HepG2 (cell line): ENCODE measurements around the gene ATP9A. TPM values are rescaled to one million over a fixed set of nuclear protein-coding genes. Genes with fewer than 3 reads are reported as not detected.

Experiments
- ATAC-seq: fragments of 200-7000 bp; cut with Tn5 transposase; 3 replicates; pipeline ENCODE4 v1.9.1; 2020; ENCODE audit warnings: mild to moderate bottlenecking, moderate library complexity
- BruUV-seq: library from RNA; stranded (reverse); fragments of 400-500 nt; replicated peaks from 2 replicates; lab custom pipeline; 2021; lab: Mats Ljungman, UMichigan
- CTCF ChIA-PET: fragments of 300-600 bp; formaldehyde crosslinking; extraction: SDS; loops from one replicate; lab custom pipeline; 2021; ENCODE audit warnings: low total read pairs, inconsistent platforms, low intra/inter-chr PET ratio; lab: Yijun Ruan, JAX
- POLR2A ChIA-PET: fragments of 350-600 bp; sonication (Branson Sonifier 250); formaldehyde crosslinking; loops from one replicate; lab custom pipeline; 2020; ENCODE audit warnings: antibody characterized with exemption, inconsistent platforms; lab: Yijun Ruan, JAX
- DNase-seq: peaks from one replicate; pipeline ENCODE4 v3.0.0-alpha.2; 2015; ENCODE audit warnings: low spot score
- FAIRE-seq: peaks from 3 replicates; lab custom pipeline; 2011; peaks lifted over from hg19 to GRCh38; lab: Jason Lieb, UNC
- H2AFZ ChIP-seq: one replicate; pipeline ENCODE4 v1.6.1; 2011; ENCODE audit warnings: low read length, inconsistent platforms
- H3K27ac ChIP-seq: fragments of 300-600 bp; 3 replicates; pipeline ENCODE4 v1.8.0; 2011; ENCODE audit warnings: mixed run types, mild to moderate bottlenecking, mixed read lengths, low read length, inconsistent platforms; ENCODE audit not compliant: insufficient read depth; ENCODE audit errors: extremely low read length
- H3K27me3 ChIP-seq, 2 experiments: fragments of 200-600 bp in 1 of 2; 2 replicates in 1 of 2; 3 replicates in 1 of 2; pipeline versions ENCODE4 v1.6.0 to v1.8.0; 2011; ENCODE audit warnings: low read length in 2 of 2, mild to moderate bottlenecking in 2 of 2, moderate library complexity in 2 of 2, inconsistent platforms in 1 of 2; ENCODE audit not compliant: insufficient read depth in 2 of 2, control insufficient read depth in 1 of 2
- H3K36me3 ChIP-seq, 2 experiments: fragments of 200-600 bp in 1 of 2; replicated peaks in 1 of 2; 2 replicates in 1 of 2; 3 replicates in 1 of 2; pipeline versions ENCODE4 v1.5.1 to v1.8.0; 2011; ENCODE audit warnings: low read length in 2 of 2, inconsistent platforms in 1 of 2; ENCODE audit not compliant: insufficient read depth in 2 of 2, control insufficient read depth in 1 of 2
- H3K4me1 ChIP-seq: 2 replicates; pipeline ENCODE4 v1.5.1; 2012; ENCODE audit warnings: low read length, inconsistent platforms; ENCODE audit not compliant: insufficient read depth
- H3K4me2 ChIP-seq: 2 replicates; pipeline ENCODE4 v1.6.0; 2011; ENCODE audit warnings: low read depth, low read length, inconsistent platforms
- H3K4me3 ChIP-seq, 3 experiments: fragments of 200-600 bp in 1 of 3; sonication (generic), shearing (Covaris generic) in 1 of 3; replicated peaks in 1 of 3; 2 replicates each; pipeline ENCODE4 v1.5.1; 2011 to 2016; ENCODE audit warnings: low read length in 3 of 3, inconsistent platforms in 2 of 3, low read depth in 2 of 3, mild to moderate bottlenecking in 2 of 3, control low read depth in 1 of 3, mixed read lengths in 1 of 3; ENCODE audit not compliant: insufficient read depth in 1 of 3
- H3K79me2 ChIP-seq: one replicate; pipeline ENCODE4 v1.6.1; 2011; ENCODE audit warnings: low read length, inconsistent platforms; ENCODE audit not compliant: insufficient read depth
- H3K9ac ChIP-seq: 2 replicates; pipeline ENCODE4 v1.6.0; 2011; ENCODE audit warnings: mild to moderate bottlenecking, low read depth, low read length, inconsistent platforms; ENCODE audit not compliant: insufficient read depth
- H3K9me3 ChIP-seq: 2 replicates; pipeline ENCODE4 v1.5.1; 2012; ENCODE audit warnings: mild to moderate bottlenecking, low read length
- H4K20me1 ChIP-seq: 2 replicates; pipeline ENCODE4 v1.6.0; 2011; ENCODE audit warnings: inconsistent platforms, mild to moderate bottlenecking, low read length, moderate library complexity; ENCODE audit not compliant: insufficient read depth
- AKAP8 ChIP-seq: sonication (generic); formaldehyde crosslinking; IDR thresholded peaks from 2 replicates; pipeline ENCODE4 v1.5.1; 2020; ENCODE audit warnings: mild to moderate bottlenecking, missing genetic modification reagents
- GATAD1 ChIP-seq: IDR thresholded peaks from 2 replicates; pipeline ENCODE4 v1.6.1; 2016; ENCODE audit warnings: missing genetic modification reagents, missing compliant biosample characterization
- GLI4 ChIP-seq: sonication (generic); formaldehyde crosslinking; IDR thresholded peaks from 2 replicates; pipeline ENCODE4 v1.5.1; 2020; ENCODE audit warnings: missing genetic modification reagents, mild to moderate bottlenecking, moderate library complexity, borderline replicate concordance
- HMG20B ChIP-seq: conservative IDR thresholded peaks from 2 replicates; pipeline ENCODE4 v1.6.1; 2016; ENCODE audit warnings: missing genetic modification reagents, missing compliant biosample characterization
- HMGA1 ChIP-seq: sonication (generic); formaldehyde crosslinking; conservative IDR thresholded peaks from 2 replicates; pipeline ENCODE4 v1.4.0; 2020; ENCODE audit warnings: missing genetic modification reagents
- HOXA9 ChIP-seq: sonication (generic); formaldehyde crosslinking; IDR thresholded peaks from 2 replicates; pipeline ENCODE4 v1.8.1; 2022; ENCODE audit warnings: missing genetic modification reagents, mild to moderate bottlenecking, moderate library complexity, borderline replicate concordance
- KAT8 ChIP-seq: IDR thresholded peaks from 2 replicates; pipeline ENCODE4 v1.6.1; 2016; ENCODE audit warnings: missing genetic modification reagents, missing compliant biosample characterization
- KDM1A ChIP-seq: IDR thresholded peaks from 2 replicates; pipeline ENCODE4 v1.6.1; 2016; ENCODE audit warnings: missing compliant biosample characterization
- NR2F6 ChIP-seq, 2 experiments: IDR thresholded peaks; 2 replicates each; pipeline ENCODE4 v1.6.1; 2016; ENCODE audit warnings: antibody characterized with exemption in 1 of 2, mild to moderate bottlenecking in 1 of 2
- PHF8 ChIP-seq: sonication (generic); formaldehyde crosslinking; IDR thresholded peaks from 2 replicates; pipeline ENCODE4 v1.5.0; 2020; ENCODE audit warnings: missing genetic modification reagents
- SMYD3 ChIP-seq: sonication (generic); formaldehyde crosslinking; IDR thresholded peaks from 2 replicates; pipeline ENCODE4 v1.8.1; 2023; ENCODE audit warnings: mild to moderate bottlenecking, missing genetic modification reagents
- TARDBP ChIP-seq: sonication (generic); formaldehyde crosslinking; IDR thresholded peaks from 2 replicates; pipeline ENCODE4 v1.8.0; 2022; ENCODE audit warnings: mild to moderate bottlenecking, missing genetic modification reagents
- ZNF282 ChIP-seq: fragments of 450-650 bp; IDR thresholded peaks from 2 replicates; pipeline ENCODE4 v1.6.1; 2018; ENCODE audit not compliant: partially characterized antibody
- ZNF607 ChIP-seq: sonication (generic); formaldehyde crosslinking; IDR thresholded peaks from 2 replicates; pipeline ENCODE4 v1.5.1; 2020; ENCODE audit warnings: missing genetic modification reagents, mild to moderate bottlenecking, borderline replicate concordance
- WGBS: methylation state at CpG from one replicate; pipeline ENCODE4 v1.1.6; 2017; ENCODE audit warnings: low lambda C conversion rate; 5-methylcytosine and 5-hydroxymethylcytosine counted together
- in situ Hi-C: cut with HindIII; loops from 2 replicates; pipeline ENCODE4 v1.10.0; 2017; ENCODE audit warnings: low pct_unique_long_range_greater_than_20kb; ENCODE audit not compliant: extremely low pct_ligation_motif_present
- intact Hi-C: fragments of 100-400 bp; cut with micrococcal nuclease; formaldehyde crosslinking; loops from one replicate; pipeline ENCODE4 v1.10.0; 2022; ENCODE audit not compliant: unreplicated experiment
- polyA plus RNA-seq, 8 experiments: library from polyadenylated mRNA; depleted of rRNA in 3 of 8; stranded (reverse) in 7 of 8; unstranded in 1 of 8; fragments of >200 nt; fragmentation: Illumina TruSeq in 4 of 8; extraction: Trizol in 4 of 8; gene quantifications; 2 replicates each; pipeline versions ENCODE4 v1.2.1 to v1.2.3, GENCODE V29; 2011 to 2016; ENCODE audit warnings: low read depth in 4 of 8, missing spikeins in 1 of 8, mixed read lengths in 1 of 8; ENCODE audit not compliant: insufficient read depth in 1 of 8
- total RNA-seq, 5 experiments: library from RNA; depleted of rRNA; stranded (reverse); fragments of >200 nt; fragmentation: Illumina TruSeq; extraction: Trizol; gene quantifications; 2 replicates each; pipeline ENCODE4 v1.2.3, GENCODE V29; 2016; ENCODE audit warnings: low read depth in 1 of 5
- TF ChIP-seq, protein P1 (sequence below): IDR thresholded peaks from 2 replicates; pipeline ENCODE4 v1.6.1; 2018; ENCODE audit warnings: missing genetic modification reagents
- TF ChIP-seq, protein P2 (sequence below): sonication (generic); formaldehyde crosslinking; IDR thresholded peaks from 2 replicates; pipeline ENCODE4 v1.5.1; 2020; ENCODE audit warnings: mild to moderate bottlenecking, missing genetic modification reagents, moderate library complexity
- TF ChIP-seq, protein P3 (sequence below): sonication (generic); formaldehyde crosslinking; IDR thresholded peaks from 2 replicates; pipeline ENCODE4 v1.4.0; 2020; ENCODE audit warnings: missing genetic modification reagents

The ATP9A gene
- total and polyA plus RNA-seq, 2 of the 13 experiments (the other 11 are each of a cell fraction or from before 2014, with no cell fraction given), result 11.8 to 18.5 TPM

DNA sequence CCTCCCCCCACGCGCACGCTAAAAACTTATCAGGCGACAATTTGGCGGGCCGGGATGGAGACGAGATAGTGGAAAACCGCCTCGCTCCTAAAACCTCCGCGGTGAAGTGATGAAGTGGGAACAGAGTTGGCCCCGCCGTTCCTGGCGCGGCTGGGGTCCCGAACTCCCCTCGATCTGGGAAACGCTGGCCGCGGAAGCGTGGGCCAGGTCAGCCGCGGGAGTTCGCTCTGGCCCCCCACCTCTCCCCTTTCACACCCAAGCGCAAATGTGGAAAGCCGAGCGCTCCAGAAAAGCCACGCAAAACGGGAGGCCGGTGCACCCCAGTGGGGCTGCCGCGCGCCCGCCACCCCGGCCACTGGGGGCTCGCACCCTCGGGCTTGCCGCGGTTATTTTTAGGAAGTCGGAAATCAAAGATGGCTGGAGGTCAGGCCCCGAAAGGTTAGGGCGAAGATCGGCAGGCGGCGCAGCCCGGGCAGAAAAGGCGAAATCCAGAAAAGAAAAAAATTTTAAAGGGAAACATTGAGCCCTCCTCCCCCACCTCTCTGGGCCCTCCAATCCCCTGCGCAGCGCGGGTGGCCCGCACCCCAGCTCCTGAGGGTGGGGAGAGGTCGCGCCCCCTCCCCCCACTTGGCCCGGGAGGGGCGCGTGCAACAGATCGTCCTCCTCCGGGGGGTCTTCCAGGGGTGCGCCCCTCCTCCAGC lies 33.1 kb upstream of the ATP9A start:
- H4K20me1 ChIP-seq, result no peaks in the 10 kb centered on the region
- ChIA-PET CTCF (interaction anchor here (1.0 to 2.4 kb wide), 3 partner anchors 100 to 283 kb away, joined by 3 to 18 read pairs (median 6); no protein-coding TSS in a partner anchor), POLR2A (interaction anchor here (0.7 kb wide), 1 partner anchor 230 kb away, joined by 4 read pairs; no protein-coding TSS in a partner anchor)
- H3K36me3 ChIP-seq, result no peaks in the 10 kb centered on the region
- H2AFZ ChIP-seq, result peak overlapping the region; percentile 48
- H3K27ac ChIP-seq, result no peak overlapping the region
- H3K9me3 ChIP-seq, result no peaks in the 10 kb centered on the region
- peak overlapping the region; percentile 65 for H3K9ac ChIP-seq
- FAIRE-seq (no peak), DNase-seq (no peak), ATAC-seq (no peak; the same call in 1 of the 3 replicates)
- peaks cover 51% of the 10 kb centered on the region for H3K4me1 ChIP-seq
- H3K79me2 ChIP-seq, result no peaks in the 10 kb centered on the region
- no TSS peak for BruUV-seq
- intact Hi-C loops (loop anchor here (2.0 kb wide), 1 partner anchor 166 kb away; no protein-coding TSS in a partner anchor), in situ Hi-C loops (loop anchor here (5.0 kb wide), 1 partner anchor 281 kb away; no protein-coding TSS in a partner anchor)
- peak overlapping the region; percentile 55 to 78 (median 60) for H3K4me3 ChIP-seq
- peak overlapping the region; percentile 99 for H3K4me2 ChIP-seq
- WGBS, result 22% methylated on average over 56 of the region's 59 CpGs
- peaks cover 2 to 49% of the 10 kb centered on the region in 2 experiments; a peak in 3 of 5 replicates for H3K27me3 ChIP-seq
- TF ChIP-seq HOXA9 (no peak), KDM1A (CRISPR knock-in tag) (no peak), PHF8 (CRISPR knock-in tag) (peak; percentile 29; the same call in 1 of the 2 replicates), HMG20B (CRISPR knock-in tag) (no peak), TARDBP (CRISPR knock-in tag) (no peak), ZNF607 (CRISPR knock-in tag) (peak; percentile 23; the same call in 1 of the 2 replicates), AKAP8 (0 out of 2 replicates have a peak, but pooled peaks have one; percentile 27), NR2F6 (IDR thresholded peaks at IDR 0.05) (peak; percentile 32; the same call in 1 of the 2 replicates), NR2F6 (CRISPR knock-in tag; IDR thresholded peaks at IDR 0.05) (no peak), GATAD1 (CRISPR knock-in tag) (no peak), ZNF282 (no peak), KAT8 (CRISPR knock-in tag) (no peak), HMGA1 (CRISPR knock-in tag) (no peak), SMYD3 (no peak), GLI4 (CRISPR knock-in tag) (no peak)
- TF ChIP-seq, protein P1, sequence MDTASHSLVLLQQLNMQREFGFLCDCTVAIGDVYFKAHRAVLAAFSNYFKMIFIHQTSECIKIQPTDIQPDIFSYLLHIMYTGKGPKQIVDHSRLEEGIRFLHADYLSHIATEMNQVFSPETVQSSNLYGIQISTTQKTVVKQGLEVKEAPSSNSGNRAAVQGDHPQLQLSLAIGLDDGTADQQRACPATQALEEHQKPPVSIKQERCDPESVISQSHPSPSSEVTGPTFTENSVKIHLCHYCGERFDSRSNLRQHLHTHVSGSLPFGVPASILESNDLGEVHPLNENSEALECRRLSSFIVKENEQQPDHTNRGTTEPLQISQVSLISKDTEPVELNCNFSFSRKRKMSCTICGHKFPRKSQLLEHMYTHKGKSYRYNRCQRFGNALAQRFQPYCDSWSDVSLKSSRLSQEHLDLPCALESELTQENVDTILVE (CRISPR knock-in tag), result no peak
- TF ChIP-seq, protein P2, sequence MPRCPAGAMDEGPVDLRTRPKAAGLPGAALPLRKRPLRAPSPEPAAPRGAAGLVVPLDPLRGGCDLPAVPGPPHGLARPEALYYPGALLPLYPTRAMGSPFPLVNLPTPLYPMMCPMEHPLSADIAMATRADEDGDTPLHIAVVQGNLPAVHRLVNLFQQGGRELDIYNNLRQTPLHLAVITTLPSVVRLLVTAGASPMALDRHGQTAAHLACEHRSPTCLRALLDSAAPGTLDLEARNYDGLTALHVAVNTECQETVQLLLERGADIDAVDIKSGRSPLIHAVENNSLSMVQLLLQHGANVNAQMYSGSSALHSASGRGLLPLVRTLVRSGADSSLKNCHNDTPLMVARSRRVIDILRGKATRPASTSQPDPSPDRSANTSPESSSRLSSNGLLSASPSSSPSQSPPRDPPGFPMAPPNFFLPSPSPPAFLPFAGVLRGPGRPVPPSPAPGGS (CRISPR knock-in tag), result no peak
- TF ChIP-seq, protein P3, sequence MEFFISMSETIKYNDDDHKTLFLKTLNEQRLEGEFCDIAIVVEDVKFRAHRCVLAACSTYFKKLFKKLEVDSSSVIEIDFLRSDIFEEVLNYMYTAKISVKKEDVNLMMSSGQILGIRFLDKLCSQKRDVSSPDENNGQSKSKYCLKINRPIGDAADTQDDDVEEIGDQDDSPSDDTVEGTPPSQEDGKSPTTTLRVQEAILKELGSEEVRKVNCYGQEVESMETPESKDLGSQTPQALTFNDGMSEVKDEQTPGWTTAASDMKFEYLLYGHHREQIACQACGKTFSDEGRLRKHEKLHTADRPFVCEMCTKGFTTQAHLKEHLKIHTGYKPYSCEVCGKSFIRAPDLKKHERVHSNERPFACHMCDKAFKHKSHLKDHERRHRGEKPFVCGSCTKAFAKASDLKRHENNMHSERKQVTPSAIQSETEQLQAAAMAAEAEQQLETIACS (CRISPR knock-in tag), result no peak; the same call in 1 of the 2 replicates
